GM21528 (cell line): ENCODE measurements around the gene PAGE2B.
"Not testable (repeated sequence)": the region's sequence is repeated elsewhere in the genome, so short reads cannot be mapped to it uniquely, and the experiment has no call there.

Source experiments
- ATAC-seq: cut with Tn5 transposase; IDR thresholded peaks from one replicate; pipeline ENCODE4 v1.9.1; 2021; ENCODE audit warnings: mild to moderate bottlenecking, moderate library complexity; ENCODE audit not compliant: unreplicated experiment, low FRiP score

Gene PAGE2B

GRCh38 chrX:55107911-55108310, 33.1 kb downstream of the PAGE2B start:
- no peak for ATAC-seq

GRCh38 chrX:55109306-55109705, 34.5 kb downstream of the PAGE2B start:
- ATAC-seq, result no peak

GRCh38 chrX:55111578-55112254, 36.9 kb downstream of the PAGE2B start:
- ATAC-seq, result no peak

- not testable (repeated sequence) for ATAC-seq
Measured at GRCh38 chrX:55116589-55116988, 41.8 kb downstream of the PAGE2B start.

- ATAC-seq, result no peak
Measured at GRCh38 chrX:55118574-55118973, 43.7 kb downstream of the PAGE2B start.

- no peak for ATAC-seq
Measured at GRCh38 chrX:55119271-55119670, 44.4 kb downstream of the PAGE2B start.

- no peak for ATAC-seq
Measured at GRCh38 chrX:55119712-55120111, 44.9 kb downstream of the PAGE2B start.

- ATAC-seq, result no peak
Measured at GRCh38 chrX:55120761-55121358, 46.0 kb downstream of the PAGE2B start.

GRCh38 chrX:55123900-55124299, 49.1 kb downstream of the PAGE2B start:
- ATAC-seq, result no peak

- no peak for ATAC-seq
Measured at GRCh38 chrX:55127692-55128091, 52.9 kb downstream of the PAGE2B start.
